ENCODE data around the gene C21orf91. TPM values are rescaled to one million over a fixed set of nuclear protein-coding genes. Genes with fewer than 3 reads are reported as not detected.

C21orf91 gene
- total RNA-seq, 1 experiment from 2014 or later, result 22.1 TPM

- POLR2A ChIA-PET, result no interaction called here
- no peaks in the 10 kb centered on the region for H3K27me3 Mint-ChIP-seq (ENCODE audit: insufficient read depth, unreplicated experiment)
- H3K4me1 Mint-ChIP-seq (ENCODE audit: insufficient read depth, unreplicated experiment), result no peaks in the 10 kb centered on the region
- no peak overlapping the region for H3K4me3 Mint-ChIP-seq (ENCODE audit: unreplicated experiment)
- H3K36me3 Mint-ChIP-seq (ENCODE audit: insufficient read depth, unreplicated experiment), result peaks cover 37% of the 10 kb centered on the region
- no peaks in the 10 kb centered on the region for H3K9me3 Mint-ChIP-seq (ENCODE audit: unreplicated experiment)
- H3K27ac Mint-ChIP-seq (ENCODE audit: low read depth, unreplicated experiment), result no peak overlapping the region
- CTCF ChIA-PET, result no interaction called here
- DNase-seq (ENCODE audit: unreplicated experiment), result no peak
- intact Hi-C loops (cut with micrococcal nuclease), result no loop called here
- no TSS peak for BruUV-seq (replicated peaks)
- no peak for TF ChIP-seq CTCF (IDR thresholded peaks at IDR 0.05; ENCODE audit: unreplicated experiment)
Measured at GRCh38 chr21:17785403-17785788, 33.8 kb downstream of the C21orf91 start.

GRCh38 chr21:17784604-17785402 lies 34.4 kb downstream of the C21orf91 start:
- H3K9me3 Mint-ChIP-seq (ENCODE audit: unreplicated experiment), result no peaks in the 10 kb centered on the region
- intact Hi-C loops (cut with micrococcal nuclease), result no loop called here
- DNase-seq (ENCODE audit: unreplicated experiment), result no peak
- no peak for TF ChIP-seq CTCF (IDR thresholded peaks at IDR 0.05; ENCODE audit: unreplicated experiment)
- ChIA-PET POLR2A (interaction anchor here (1.0 to 1.2 kb wide), 2 partner anchors 16 to 18 kb away, joined by 3 read pairs; no protein-coding TSS in a partner anchor), CTCF (no interaction called here)
- H3K27me3 Mint-ChIP-seq (ENCODE audit: insufficient read depth, unreplicated experiment), result no peaks in the 10 kb centered on the region
- peaks cover 41% of the 10 kb centered on the region for H3K36me3 Mint-ChIP-seq (ENCODE audit: insufficient read depth, unreplicated experiment)
- BruUV-seq (replicated peaks), result no TSS peak
- H3K4me3 Mint-ChIP-seq (ENCODE audit: unreplicated experiment), result no peak overlapping the region
- H3K4me1 Mint-ChIP-seq (ENCODE audit: insufficient read depth, unreplicated experiment), result peaks cover 3% of the 10 kb centered on the region
- H3K27ac Mint-ChIP-seq (ENCODE audit: low read depth, unreplicated experiment), result no peak overlapping the region

GRCh38 chr21:17784180-17784598 lies 35.0 kb downstream of the C21orf91 start:
- CTCF ChIA-PET, result interaction anchor here (0.8 kb wide), 1 partner anchor 140 kb away, joined by 3 read pairs; no protein-coding TSS in a partner anchor
- intact Hi-C loops (cut with micrococcal nuclease), result no loop called here

More at GRCh38 chr21:17784180-17784598, 35.0 kb downstream of the C21orf91 start:
- H3K27ac Mint-ChIP-seq (ENCODE audit: low read depth, unreplicated experiment), result no peak overlapping the region
- no peak overlapping the region for H3K4me3 Mint-ChIP-seq (ENCODE audit: unreplicated experiment)
- H3K36me3 Mint-ChIP-seq (ENCODE audit: insufficient read depth, unreplicated experiment), result peaks cover 41% of the 10 kb centered on the region
- no peaks in the 10 kb centered on the region for H3K9me3 Mint-ChIP-seq (ENCODE audit: unreplicated experiment)
- TF ChIP-seq CTCF (IDR thresholded peaks at IDR 0.05; ENCODE audit: unreplicated experiment), result no peak
- DNase-seq (ENCODE audit: unreplicated experiment), result no peak
- BruUV-seq (replicated peaks), result no TSS peak
- peaks cover 9% of the 10 kb centered on the region for H3K4me1 Mint-ChIP-seq (ENCODE audit: insufficient read depth, unreplicated experiment)
- no peaks in the 10 kb centered on the region for H3K27me3 Mint-ChIP-seq (ENCODE audit: insufficient read depth, unreplicated experiment)
- POLR2A ChIA-PET, result interaction anchor here (1.0 to 1.2 kb wide), 3 partner anchors 16 to 110 kb away, joined by 3 to 4 read pairs (median 3); no protein-coding TSS in a partner anchor
